NCI-H146 treated with DMSO at 0.1 percent for 48 hours (cell line): Measurements from ENCODE around the gene DPYSL3.
A peak's percentile ranks its signal among the peaks of the same experiment; 100 is the strongest.
"Not testable (repeated sequence)": the region's sequence is repeated elsewhere in the genome, so short reads cannot be mapped to it uniquely, and the experiment has no call there.

Source experiments
- DNase-seq: peaks from one replicate; lab custom pipeline; 2025; ENCODE audit not compliant: unreplicated experiment; lab: John Stamatoyannopoulos, UW

The DPYSL3 gene

DNA sequence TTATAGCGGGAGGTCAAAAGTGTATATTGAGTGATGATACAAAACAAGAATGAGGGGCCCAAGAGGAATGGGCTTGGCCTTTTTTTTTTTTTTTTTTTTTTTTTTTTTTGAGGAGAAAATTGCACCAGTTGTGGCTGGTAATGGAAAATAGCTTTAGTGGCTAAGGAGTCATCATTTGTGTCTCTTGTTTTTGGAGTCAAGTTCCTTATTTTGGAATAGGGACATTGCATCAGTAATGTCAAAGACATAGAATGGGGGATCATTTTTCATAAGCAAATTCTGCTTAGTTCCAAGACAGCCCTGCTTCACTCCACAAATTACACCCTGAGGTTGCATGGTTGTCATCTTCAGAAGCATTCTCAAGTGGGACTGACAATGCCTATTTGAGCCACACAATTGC lies 137.7 kb downstream of the DPYSL3 start:
- DNase-seq = no peak

DNA sequence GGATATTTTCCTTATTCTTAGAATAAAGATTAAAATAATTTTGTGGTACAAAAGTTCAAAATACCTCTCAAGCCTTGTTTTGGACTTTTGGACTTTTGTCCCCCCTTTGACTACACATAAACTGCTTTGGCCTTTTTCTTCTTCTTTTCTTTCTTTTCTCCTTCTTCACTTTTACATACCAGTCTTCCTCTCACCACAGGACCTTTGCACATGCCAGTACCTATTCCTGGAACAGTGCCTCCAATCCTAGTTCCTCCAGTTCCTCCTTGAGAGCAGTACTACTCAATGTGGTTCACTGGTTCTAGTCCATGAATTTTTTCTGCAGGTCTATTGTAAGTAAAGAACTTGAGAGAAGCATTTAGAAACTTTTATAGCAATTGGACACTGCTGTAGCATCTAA lies 138.6 kb downstream of the DPYSL3 start:
- DNase-seq = no peak

DNA sequence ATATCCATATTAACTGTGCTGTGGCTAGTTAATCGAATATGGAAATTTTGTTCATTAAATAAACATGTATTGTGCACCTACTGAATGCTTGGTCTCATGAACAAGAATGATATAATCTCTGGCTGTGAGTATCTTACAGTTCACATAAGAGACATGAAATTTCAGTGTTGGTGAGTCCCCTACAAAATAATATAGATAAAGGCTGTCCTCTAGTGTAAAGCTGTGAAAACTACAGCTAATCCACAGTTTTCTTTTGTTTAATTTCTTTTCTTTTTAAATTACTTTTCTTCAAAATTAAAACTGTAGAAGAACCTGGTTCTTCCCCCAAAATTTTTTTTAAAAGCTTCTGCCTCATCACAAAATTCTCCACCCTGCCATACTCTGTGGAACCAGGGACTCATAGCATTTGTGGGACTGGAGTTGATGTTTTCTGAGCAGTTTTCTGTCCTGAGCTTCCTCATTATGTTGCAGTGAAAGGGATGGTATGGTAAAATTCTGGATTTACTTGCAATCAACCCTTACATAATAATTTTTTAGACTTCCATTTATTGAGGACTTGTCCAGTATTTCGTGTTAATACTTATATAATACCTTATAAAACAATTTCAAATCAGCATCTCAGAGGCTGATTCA lies 140.0 kb downstream of the DPYSL3 start:
- peak; percentile 25 for DNase-seq

DNA sequence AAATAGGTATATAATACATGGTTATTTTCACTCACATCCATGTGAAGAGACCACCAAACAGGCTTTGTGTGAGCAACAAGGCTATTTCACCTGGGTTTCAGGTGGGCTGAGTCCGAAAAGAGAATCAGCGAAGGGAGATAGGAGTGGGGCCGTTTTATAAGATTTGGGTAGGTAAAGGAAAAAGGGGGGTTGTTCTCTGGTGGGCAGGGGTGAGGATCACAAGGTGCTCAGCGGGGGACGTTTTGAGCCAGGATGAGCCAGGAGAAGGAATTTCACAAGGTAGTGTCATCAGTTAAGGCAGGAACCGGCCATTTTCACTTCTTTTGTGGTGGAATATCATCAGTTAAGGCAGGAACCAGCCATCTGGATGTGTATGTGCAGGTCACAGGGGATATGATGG lies 142.5 kb downstream of the DPYSL3 start:
- not testable (repeated sequence) for DNase-seq

DNA sequence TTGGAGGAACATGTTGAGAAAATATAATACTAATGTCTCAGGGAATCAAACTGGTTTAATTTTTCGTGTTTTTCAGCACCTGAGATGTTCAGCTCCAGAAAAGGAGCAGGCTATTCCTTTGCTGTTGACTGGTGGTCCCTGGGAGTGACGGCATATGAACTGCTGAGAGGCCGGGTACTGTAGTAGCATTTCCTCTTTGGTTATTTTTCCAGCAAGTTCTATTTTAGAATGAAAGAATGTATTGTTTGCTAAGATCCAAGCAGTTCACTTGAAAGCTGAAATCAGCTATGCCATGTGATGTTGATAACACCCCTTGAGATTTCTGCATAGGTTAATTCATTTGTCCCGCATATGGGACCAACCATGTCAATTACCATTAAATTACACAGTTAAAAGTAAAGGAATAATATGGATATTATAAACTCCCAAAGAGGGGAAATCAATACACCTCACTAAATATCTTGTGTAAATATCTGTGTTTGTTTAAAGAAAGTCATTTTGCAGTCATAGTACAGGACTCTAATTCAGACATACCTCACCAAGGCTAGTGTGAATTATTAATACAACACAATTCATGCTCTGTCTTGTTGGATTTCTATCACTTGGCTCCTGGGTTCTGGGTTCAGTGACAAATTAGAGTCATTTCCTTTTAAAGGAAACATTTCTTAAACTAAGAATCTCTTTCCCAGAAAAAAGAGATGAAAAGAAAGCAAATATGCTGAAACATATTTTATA lies 148.3 kb downstream of the DPYSL3 start:
- DNase-seq = no peak

DNA sequence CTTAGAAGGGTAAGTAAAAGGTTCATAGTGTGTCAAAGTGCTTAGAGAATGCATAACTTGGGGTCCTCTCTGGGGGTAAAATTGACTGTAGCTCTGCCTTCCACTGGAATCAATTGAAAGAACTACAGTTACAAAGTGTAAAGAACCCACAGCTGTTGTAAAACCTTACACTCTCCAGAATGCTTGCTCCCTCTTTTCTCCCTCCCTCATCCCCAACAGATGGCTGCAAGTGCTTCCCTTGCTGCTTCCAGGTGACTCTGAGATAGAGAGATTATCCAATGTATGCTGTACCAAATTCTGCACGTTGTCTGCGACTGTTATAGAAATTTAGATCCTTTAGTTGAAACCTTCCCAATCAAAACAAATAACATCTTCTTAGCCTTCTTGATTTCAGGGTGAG lies 149.1 kb downstream of the DPYSL3 start:
- no peak for DNase-seq

DNA sequence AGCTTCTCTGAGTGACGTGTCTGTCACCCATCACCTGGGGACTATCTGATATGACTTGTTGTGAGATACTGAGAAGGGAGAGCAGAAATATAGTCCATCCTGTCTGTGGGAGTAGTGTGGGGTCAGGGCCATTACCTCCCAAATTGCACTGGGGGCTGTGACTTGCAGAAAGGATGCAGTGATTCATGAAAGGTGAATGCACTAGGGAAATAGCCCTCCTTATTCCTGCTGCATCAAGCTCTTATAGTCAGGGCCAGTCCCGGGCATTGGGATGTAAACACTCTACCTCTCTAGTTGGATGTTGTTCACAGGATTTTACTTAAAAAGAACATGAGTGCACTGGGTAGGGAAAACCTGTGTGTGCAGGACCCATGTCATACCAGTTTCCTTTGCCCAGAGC lies 150.3 kb downstream of the DPYSL3 start:
- no peak for DNase-seq

DNA sequence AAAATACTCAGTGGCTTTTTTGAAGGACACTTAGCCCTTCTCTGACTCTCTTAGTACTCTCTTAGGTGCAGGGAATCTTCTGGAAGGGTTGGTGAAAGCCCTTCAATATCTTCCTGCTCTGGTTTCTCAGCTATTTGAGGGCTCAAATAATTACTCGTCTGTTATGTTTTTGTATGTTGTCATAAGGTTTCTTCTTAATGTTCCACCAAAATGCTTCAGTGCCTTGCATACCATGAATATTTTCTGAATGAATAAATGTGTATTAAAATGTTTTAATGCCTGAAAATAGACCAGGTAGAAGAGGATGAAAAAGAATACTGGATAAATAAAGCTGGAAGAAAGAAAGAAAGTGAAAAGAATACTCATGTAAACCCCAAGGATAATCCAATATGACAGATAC lies 150.8 kb downstream of the DPYSL3 start:
- no peak for DNase-seq

DNA sequence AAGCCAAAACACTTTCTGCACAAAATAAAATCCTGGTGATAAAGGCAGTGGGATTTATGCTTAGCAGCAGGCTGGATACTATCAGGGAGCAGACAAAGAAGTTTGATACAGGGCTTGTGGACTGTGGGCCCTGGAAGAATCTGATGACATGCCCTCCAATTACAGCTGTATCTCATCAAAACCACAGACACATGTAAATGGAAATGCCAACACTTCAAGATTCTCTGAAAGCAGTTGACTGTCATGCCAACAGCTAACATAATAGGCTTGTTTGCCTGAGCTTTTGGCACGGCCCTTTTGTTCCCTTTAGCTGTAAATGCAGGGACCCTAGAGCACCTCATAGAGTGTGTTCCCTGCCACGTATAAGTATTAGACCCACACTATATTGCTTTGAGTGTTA lies 160.6 kb downstream of the DPYSL3 start:
- no peak for DNase-seq

DNA sequence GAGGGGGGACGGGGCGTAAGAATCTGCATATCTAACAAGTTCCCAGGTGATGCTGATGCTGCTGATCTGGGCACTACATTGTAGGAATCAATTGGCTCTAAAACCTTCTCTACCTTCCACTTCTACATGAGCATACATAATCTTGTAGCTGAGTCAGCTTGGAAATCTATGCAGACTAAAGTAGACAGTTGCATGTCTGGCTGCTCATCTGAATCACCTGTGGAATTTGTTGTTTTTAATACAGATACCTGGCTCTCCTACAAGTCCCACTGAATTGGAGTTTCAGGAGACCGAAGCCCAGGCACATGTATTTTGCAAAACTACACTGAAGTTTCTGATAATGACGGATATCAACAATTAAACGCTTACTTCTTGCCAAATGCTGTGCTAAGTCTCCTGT lies 161.4 kb downstream of the DPYSL3 start:
- DNase-seq = no peak

DNA sequence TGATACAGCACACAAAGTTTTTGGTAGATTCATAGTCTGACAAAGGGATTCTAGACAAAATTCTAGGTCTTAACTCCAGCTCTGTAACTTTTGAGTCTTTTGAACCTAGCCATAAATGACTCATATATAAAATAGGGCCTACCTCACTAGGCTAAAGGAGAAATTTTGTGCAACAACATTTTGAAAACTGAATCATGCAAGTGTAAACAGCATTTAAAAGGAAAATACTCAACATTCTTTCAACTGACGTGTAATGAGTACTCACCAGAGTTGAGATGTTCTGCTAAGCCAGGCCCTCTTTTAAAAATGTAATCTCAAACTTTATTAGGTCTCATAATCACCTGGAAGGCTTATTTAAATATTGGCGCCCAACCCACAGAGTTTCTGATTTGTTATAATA lies 161.8 kb downstream of the DPYSL3 start:
- no peak for DNase-seq

DNA sequence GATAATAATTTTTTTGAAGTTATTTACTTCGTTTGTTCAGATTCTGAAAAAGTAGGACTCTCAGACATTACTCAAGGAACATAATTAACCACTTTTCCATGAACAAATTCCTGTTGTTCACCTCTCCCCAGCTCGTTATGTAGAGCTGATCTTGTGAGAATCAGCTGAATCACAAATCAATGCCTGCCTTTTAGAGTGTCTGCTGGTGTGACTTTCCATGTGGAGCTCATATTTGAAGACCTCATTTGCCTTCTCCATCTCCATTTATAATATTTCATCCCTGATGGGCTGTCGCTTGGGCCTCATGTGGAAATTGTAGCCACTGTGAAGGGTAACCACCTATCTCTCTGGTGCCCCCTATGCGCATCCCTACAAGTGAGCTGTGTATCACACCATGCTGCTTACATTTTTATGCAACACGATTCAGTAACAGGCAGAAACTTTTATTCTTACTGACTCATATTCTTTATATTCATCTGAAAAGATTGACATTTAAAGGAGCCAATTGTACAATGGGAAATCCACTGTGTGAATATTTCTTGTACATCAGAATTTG lies 163.8 kb downstream of the DPYSL3 start:
- DNase-seq = no peak

DNA sequence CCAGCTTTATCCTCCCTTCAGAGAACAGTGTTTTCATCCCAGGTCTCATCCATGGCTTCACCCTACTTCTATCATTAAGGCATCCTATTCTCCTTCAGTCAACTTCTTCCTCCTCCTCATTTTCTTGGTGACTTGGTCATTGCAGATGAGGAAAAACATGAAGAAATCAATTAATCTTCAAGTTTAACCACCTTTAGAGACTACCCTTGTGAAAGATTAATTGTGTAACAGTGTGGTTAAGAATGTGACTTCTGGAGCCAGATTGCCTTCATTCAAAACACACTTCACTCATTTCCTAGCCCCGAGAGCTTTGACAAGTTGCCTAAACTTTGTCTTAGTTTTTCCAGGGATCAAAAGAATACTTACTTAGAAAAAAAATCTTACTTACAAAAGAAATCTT lies 165.0 kb downstream of the DPYSL3 start:
- DNase-seq = no peak

DNA sequence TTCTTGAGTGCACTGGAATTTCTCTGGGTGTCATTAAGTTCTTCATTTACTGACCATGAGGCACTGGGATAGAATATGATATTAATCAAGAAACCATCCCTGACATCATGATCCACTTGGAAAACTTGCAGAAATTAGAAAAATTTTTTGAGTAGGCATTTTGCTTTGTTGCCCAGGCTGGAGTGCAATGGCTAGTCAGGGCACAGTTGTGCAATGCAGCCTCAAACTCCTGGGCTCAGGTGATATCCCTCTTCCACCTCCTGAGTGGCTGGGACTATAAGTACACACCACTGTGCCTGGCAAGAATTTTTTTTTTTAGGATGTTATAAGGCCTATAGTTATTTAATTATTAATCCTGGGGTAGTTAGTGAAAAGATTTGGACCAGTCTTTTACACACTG lies 168.5 kb downstream of the DPYSL3 start:
- DNase-seq = no peak

DNA sequence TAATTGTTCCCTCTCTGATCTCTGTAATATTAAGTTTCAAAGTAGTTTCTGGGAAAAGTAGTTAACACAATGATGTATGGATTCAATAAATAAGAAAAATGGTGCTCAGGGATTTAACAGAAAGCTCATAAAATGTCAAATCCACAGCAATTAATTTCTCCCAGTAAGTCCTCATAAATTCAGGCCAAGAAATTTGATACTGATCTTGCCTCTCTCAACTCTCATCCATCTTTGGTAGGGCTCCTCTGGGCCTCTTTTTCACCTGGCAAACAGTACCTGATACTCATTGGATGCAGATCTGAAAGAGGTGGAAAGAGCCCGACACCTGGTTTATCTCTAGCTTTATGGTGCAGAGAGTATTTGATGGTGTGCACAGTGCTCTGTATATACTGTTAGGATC lies 168.9 kb downstream of the DPYSL3 start:
- DNase-seq = no peak
